GM23338 (cell line): ENCODE measurements around the gene OST4. TPM values are rescaled to one million over a fixed set of nuclear protein-coding genes. Genes with fewer than 3 reads are reported as not detected.

Experiments used
- ATAC-seq: fragments of 200-7000 bp; cut with Tn5 transposase; 3 replicates; pipeline ENCODE4 v1.9.1; 2020
- DNase-seq: peaks from one replicate; pipeline ENCODE4 v3.0.0-alpha.2; 2015; ENCODE audit warnings: low spot score
- H2AFZ ChIP-seq: fragments of 200-600 bp; sonication (generic); 2 replicates; pipeline ENCODE4 v1.8.0; 2016; ENCODE audit warnings: antibody characterized with exemption, mild to moderate bottlenecking, moderate library complexity
- H3F3A ChIP-seq: fragments of 200-600 bp; sonication (generic); replicated peaks from 2 replicates; pipeline ENCODE4 v1.8.0; 2017; ENCODE audit warnings: antibody characterized with exemption, mixed run types, low read depth
- H3K27ac ChIP-seq: fragments of 200-600 bp; sonication (generic); 2 replicates; pipeline ENCODE4 v1.6.1; 2016; ENCODE audit warnings: low read depth
- H3K27me3 ChIP-seq: fragments of 200-600 bp; sonication (generic); 2 replicates; pipeline ENCODE4 v1.8.0; 2016; ENCODE audit warnings: mild to moderate bottlenecking, mixed run types, moderate library complexity; ENCODE audit not compliant: insufficient read depth
- H3K36me3 ChIP-seq: fragments of 200-600 bp; sonication (generic); 2 replicates; pipeline ENCODE4 v1.8.0; 2016; ENCODE audit warnings: mild to moderate bottlenecking; ENCODE audit not compliant: insufficient read depth
- H3K4me1 ChIP-seq: fragments of 200-600 bp; sonication (generic); 2 replicates; pipeline ENCODE4 v1.8.0; 2016; ENCODE audit warnings: mild to moderate bottlenecking, moderate library complexity; ENCODE audit not compliant: insufficient read depth
- H3K4me2 ChIP-seq: fragments of 200-600 bp; sonication (generic); 2 replicates; pipeline ENCODE4 v1.7.1; 2017; ENCODE audit warnings: mixed run types
- H3K4me3 ChIP-seq: fragments of 200-600 bp; sonication (generic); 2 replicates; pipeline ENCODE4 v1.6.1; 2016; ENCODE audit warnings: mixed run types
- H3K79me2 ChIP-seq: fragments of 200-600 bp; sonication (generic); replicated peaks from 2 replicates; pipeline ENCODE4 v1.8.0; 2017; ENCODE audit warnings: mild to moderate bottlenecking; ENCODE audit not compliant: insufficient read depth
- H3K9me2 ChIP-seq: fragments of 200-600 bp; sonication (generic); 2 replicates; pipeline ENCODE4 v1.8.0; 2017; ENCODE audit not compliant: insufficient read depth
- H4K20me1 ChIP-seq: fragments of 200-600 bp; sonication (generic); replicated peaks from 2 replicates; pipeline ENCODE4 v1.8.0; 2017; ENCODE audit warnings: mild to moderate bottlenecking; ENCODE audit not compliant: insufficient read depth
- H3K27ac Mint-ChIP-seq: 2 replicates; pipeline ENCODE4 v1.8.0; 2020; ENCODE audit warnings: inconsistent platforms, mild to moderate bottlenecking, moderate library complexity, mixed read lengths
- H3K27me3 Mint-ChIP-seq: 3 replicates; pipeline ENCODE4 v1.8.0; 2022; ENCODE audit warnings: low read depth, mild to moderate bottlenecking, moderate library complexity, mixed read lengths, inconsistent platforms; ENCODE audit not compliant: insufficient read depth, poor library complexity
- H3K36me3 Mint-ChIP-seq: 3 replicates; pipeline ENCODE4 v1.8.0; 2021; ENCODE audit warnings: low read depth, mild to moderate bottlenecking, inconsistent platforms, moderate library complexity, mixed read lengths
- H3K4me1 Mint-ChIP-seq: 3 replicates; pipeline ENCODE4 v1.8.0; 2020; ENCODE audit warnings: mild to moderate bottlenecking, inconsistent platforms, mixed read lengths
- H3K4me3 Mint-ChIP-seq: 3 replicates; pipeline ENCODE4 v1.8.0; 2021; ENCODE audit warnings: moderate library complexity, mild to moderate bottlenecking, inconsistent platforms, mixed read lengths
- H3K9me3 Mint-ChIP-seq: 3 replicates; pipeline ENCODE4 v1.8.0; 2020; ENCODE audit warnings: moderate library complexity, mild to moderate bottlenecking, inconsistent platforms, mixed read lengths
- CREB1 ChIP-seq: fragments of 250-450 bp; sonication (Bioruptor Pico); IDR thresholded peaks from 2 replicates; pipeline ENCODE4 v1.5.0; 2020; ENCODE audit warnings: low read depth, mild to moderate bottlenecking, moderate library complexity
- EZH2 ChIP-seq: fragments of 200-600 bp; sonication (generic); IDR thresholded peaks from one replicate; pipeline ENCODE4 v1.8.0; 2017; ENCODE audit warnings: antibody characterized with exemption, mild to moderate bottlenecking, low read depth; ENCODE audit not compliant: unreplicated experiment
- EZH2phosphoT487 ChIP-seq: fragments of 200-600 bp; sonication (generic); IDR thresholded peaks from one replicate; pipeline ENCODE4 v1.8.1; 2018; ENCODE audit warnings: antibody characterized with exemption; ENCODE audit not compliant: unreplicated experiment
- JUNB ChIP-seq: IDR thresholded peaks from one replicate; pipeline ENCODE4 v1.6.1; 2016; ENCODE audit warnings: antibody characterized with exemption; ENCODE audit not compliant: unreplicated experiment
- NANOG ChIP-seq: IDR thresholded peaks from 2 replicates; pipeline ENCODE4 v1.6.1; 2016; ENCODE audit warnings: antibody characterized with exemption, borderline replicate concordance
- POLR2AphosphoS5 ChIP-seq: IDR thresholded peaks from 2 replicates; pipeline ENCODE4 v1.6.1; 2016; ENCODE audit warnings: antibody characterized with exemption, low read depth
- REST ChIP-seq: IDR thresholded peaks from one replicate; pipeline ENCODE4 v1.6.1; 2018; ENCODE audit warnings: antibody characterized with exemption; ENCODE audit not compliant: unreplicated experiment
- STAT1 ChIP-seq: IDR thresholded peaks from one replicate; pipeline ENCODE4 v1.6.1; 2016; ENCODE audit warnings: antibody characterized with exemption; ENCODE audit not compliant: unreplicated experiment
- ZNF114 ChIP-seq: fragments of 250-450 bp; sonication (Bioruptor Pico); IDR thresholded peaks from 2 replicates; pipeline ENCODE4 v1.5.0; 2020; ENCODE audit warnings: mild to moderate bottlenecking, moderate library complexity
- ZNF331 ChIP-seq: fragments of 250-450 bp; sonication (Bioruptor Pico); IDR thresholded peaks from 2 replicates; pipeline ENCODE4 v1.5.0; 2020; ENCODE audit warnings: low read depth, mild to moderate bottlenecking, moderate library complexity
- ZNF462 ChIP-seq: fragments of 250-450 bp; sonication (Bioruptor Pico); IDR thresholded peaks from 2 replicates; pipeline ENCODE4 v1.5.0; 2020; ENCODE audit warnings: mild to moderate bottlenecking, moderate library complexity
- polyA plus RNA-seq: library from polyadenylated mRNA; unstranded; fragments of >200 nt; fragmentation: Nextera tagmentation; extraction: Ambion mirVana; gene quantifications from 2 replicates; pipeline ENCODE4 v1.2.1, GENCODE V29; 2016
- total RNA-seq: library from RNA; depleted of rRNA; stranded (reverse); fragments of >200 nt; shearing (Covaris generic); gene quantifications from 2 replicates; pipeline ENCODE4 v1.2.3, GENCODE V29; 2014
- TF ChIP-seq, protein P1 (sequence below), 2 experiments: fragments of 200-600 bp in 1 of 2; sonication (generic) in 1 of 2; conservative IDR thresholded peaks; 2 replicates each; pipeline versions ENCODE4 v1.5.1 to v1.6.1; 2016 to 2017; ENCODE audit warnings: antibody characterized with exemption in 2 of 2, low read depth in 2 of 2, mild to moderate bottlenecking in 2 of 2, moderate library complexity in 1 of 2
- TF ChIP-seq, protein P2 (sequence below): IDR thresholded peaks from 2 replicates; pipeline ENCODE4 v1.6.1; 2016; ENCODE audit warnings: antibody characterized with exemption

OST4 gene
- total and polyA plus RNA-seq, 2 experiments from 2014 or later = 226 to 568 TPM

- peak within 1 kb of the TSS; percentile 72 for H3K4me2 ChIP-seq
- H3K4me3 Mint-ChIP-seq = no peak within 1 kb of the TSS; the same call in 2 of the 3 replicates
- peak within 1 kb of the TSS; percentile 38; the same call in 1 of the 2 replicates for H3K4me3 ChIP-seq
- no peaks in the 10 kb centered on the region for H3K36me3 Mint-ChIP-seq
- H4K20me1 ChIP-seq = no peaks in the 10 kb centered on the region
- peaks cover 5% of the 10 kb centered on the region for H3K4me1 ChIP-seq
- H3K36me3 ChIP-seq = no peaks in the 10 kb centered on the region
- H3K27ac Mint-ChIP-seq = peak within 1 kb of the TSS; percentile 18; the same call in 1 of the 2 replicates
- H3K27me3 Mint-ChIP-seq = peaks cover 17% of the 10 kb centered on the region
- H3K27ac ChIP-seq = no peak within 1 kb of the TSS
- DNase-seq = peak; percentile 56
- H2AFZ ChIP-seq = peak within 1 kb of the TSS; percentile 83
- peak; percentile 38 for ATAC-seq
- H3K9me3 Mint-ChIP-seq = no peaks in the 10 kb centered on the region
- no peaks in the 10 kb centered on the region for H3K9me2 ChIP-seq
- no peaks in the 10 kb centered on the region for H3F3A ChIP-seq
- TF ChIP-seq EZH2phosphoT487 (no peak), ZNF331 (CRISPR knock-in tag) (no peak), STAT1 (no peak), JUNB (no peak), ZNF114 (CRISPR knock-in tag) (no peak), CREB1 (CRISPR knock-in tag) (no peak), NANOG (no peak), POLR2AphosphoS5 (no peak), EZH2 (no peak), REST (no peak), ZNF462 (no peak)
- TF ChIP-seq, protein P1, sequence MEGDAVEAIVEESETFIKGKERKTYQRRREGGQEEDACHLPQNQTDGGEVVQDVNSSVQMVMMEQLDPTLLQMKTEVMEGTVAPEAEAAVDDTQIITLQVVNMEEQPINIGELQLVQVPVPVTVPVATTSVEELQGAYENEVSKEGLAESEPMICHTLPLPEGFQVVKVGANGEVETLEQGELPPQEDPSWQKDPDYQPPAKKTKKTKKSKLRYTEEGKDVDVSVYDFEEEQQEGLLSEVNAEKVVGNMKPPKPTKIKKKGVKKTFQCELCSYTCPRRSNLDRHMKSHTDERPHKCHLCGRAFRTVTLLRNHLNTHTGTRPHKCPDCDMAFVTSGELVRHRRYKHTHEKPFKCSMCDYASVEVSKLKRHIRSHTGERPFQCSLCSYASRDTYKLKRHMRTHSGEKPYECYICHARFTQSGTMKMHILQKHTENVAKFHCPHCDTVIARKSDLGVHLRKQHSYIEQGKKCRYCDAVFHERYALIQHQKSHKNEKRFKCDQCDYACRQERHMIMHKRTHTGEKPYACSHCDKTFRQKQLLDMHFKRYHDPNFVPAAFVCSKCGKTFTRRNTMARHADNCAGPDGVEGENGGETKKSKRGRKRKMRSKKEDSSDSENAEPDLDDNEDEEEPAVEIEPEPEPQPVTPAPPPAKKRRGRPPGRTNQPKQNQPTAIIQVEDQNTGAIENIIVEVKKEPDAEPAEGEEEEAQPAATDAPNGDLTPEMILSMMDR (conservative IDR thresholded peaks at IDR 0.05; ENCODE audit: low read depth in 2 of 2) = no peak
- TF ChIP-seq, protein P2, sequence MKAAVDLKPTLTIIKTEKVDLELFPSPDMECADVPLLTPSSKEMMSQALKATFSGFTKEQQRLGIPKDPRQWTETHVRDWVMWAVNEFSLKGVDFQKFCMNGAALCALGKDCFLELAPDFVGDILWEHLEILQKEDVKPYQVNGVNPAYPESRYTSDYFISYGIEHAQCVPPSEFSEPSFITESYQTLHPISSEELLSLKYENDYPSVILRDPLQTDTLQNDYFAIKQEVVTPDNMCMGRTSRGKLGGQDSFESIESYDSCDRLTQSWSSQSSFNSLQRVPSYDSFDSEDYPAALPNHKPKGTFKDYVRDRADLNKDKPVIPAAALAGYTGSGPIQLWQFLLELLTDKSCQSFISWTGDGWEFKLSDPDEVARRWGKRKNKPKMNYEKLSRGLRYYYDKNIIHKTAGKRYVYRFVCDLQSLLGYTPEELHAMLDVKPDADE = no peak
- no peaks in the 10 kb centered on the region for H3K79me2 ChIP-seq
- H3K27me3 ChIP-seq = no peaks in the 10 kb centered on the region
- peaks cover 24% of the 10 kb centered on the region for H3K4me1 Mint-ChIP-seq
These were observed 7.1 kb upstream of the OST4 start, which contains the start of gene EMILIN1 for GRCh38 chr2:27078267-27079194. Gene EMILIN1 (plus strand): TSS chr2:27078615. CDS start chr2:27079066, 451 bp downstream.
